ENCODE measurements around the gene NELL2. TPM values are rescaled to one million over a fixed set of nuclear protein-coding genes. Genes with fewer than 3 reads are reported as not detected.

Gene NELL2
- total RNA-seq, result 10 to 100 TPM in 2 of 6 donors, 1 to 10 TPM in 4; 1.1 to 19.3 (median 4.2) TPM

DNA sequence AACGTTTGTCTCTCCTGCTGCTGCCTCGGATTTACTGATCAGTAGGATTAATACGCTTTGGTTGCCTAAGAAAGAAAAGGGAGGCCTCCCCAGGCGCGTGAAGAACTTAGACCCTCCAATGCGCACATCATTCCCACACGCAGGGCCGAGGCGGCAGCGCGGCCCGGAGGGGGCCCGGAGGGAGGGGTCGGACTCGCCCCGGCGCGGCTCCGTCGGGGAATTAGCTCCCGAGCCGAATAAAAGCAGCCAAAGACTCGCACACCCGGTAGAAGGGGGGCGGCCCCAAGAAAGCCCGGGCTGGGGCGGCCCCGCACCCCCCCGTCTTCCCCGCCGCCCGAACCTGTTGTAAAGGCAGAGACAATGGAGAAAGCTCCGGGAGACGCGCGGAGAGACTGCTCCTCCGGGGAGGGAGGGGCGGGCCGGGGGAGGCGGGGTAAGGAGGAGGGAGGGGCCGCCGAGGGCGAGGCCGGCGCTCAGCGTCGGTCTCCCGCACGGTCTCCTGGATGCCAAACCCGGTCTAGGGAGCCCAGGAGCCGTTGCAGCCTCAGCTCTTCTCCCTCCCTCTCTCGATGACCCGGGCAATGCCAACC is at the start of gene NELL2:
Gene NELL2 (minus strand): TSS at position 362 of the 590 bp plus-strand sequence. CDS start 446 bp downstream, outside the sequence.
- TF ChIP-seq, protein P1, sequence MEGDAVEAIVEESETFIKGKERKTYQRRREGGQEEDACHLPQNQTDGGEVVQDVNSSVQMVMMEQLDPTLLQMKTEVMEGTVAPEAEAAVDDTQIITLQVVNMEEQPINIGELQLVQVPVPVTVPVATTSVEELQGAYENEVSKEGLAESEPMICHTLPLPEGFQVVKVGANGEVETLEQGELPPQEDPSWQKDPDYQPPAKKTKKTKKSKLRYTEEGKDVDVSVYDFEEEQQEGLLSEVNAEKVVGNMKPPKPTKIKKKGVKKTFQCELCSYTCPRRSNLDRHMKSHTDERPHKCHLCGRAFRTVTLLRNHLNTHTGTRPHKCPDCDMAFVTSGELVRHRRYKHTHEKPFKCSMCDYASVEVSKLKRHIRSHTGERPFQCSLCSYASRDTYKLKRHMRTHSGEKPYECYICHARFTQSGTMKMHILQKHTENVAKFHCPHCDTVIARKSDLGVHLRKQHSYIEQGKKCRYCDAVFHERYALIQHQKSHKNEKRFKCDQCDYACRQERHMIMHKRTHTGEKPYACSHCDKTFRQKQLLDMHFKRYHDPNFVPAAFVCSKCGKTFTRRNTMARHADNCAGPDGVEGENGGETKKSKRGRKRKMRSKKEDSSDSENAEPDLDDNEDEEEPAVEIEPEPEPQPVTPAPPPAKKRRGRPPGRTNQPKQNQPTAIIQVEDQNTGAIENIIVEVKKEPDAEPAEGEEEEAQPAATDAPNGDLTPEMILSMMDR (IDR thresholded peaks at IDR 0.05), result no peak
- TF ChIP-seq POLR2A (IDR thresholded peaks at IDR 0.05) (no peak), EP300 (IDR thresholded peaks at IDR 0.05) (no peak), POLR2AphosphoS5 (IDR thresholded peaks at IDR 0.05) (no peak)
- Histone ChIP-seq H3K27ac (peak within 1 kb of the TSS in 1 of 4 donors; percentile 7), H3K4me1 (peaks cover 22 to 26% (median 24%) of the 10 kb centered on the region in 4 donors), H3K9me3 (peaks cover 0 to 2% (median 0%) of the 10 kb centered on the region in 4 donors), H3K36me3 (no peaks in the 10 kb centered on the region), H3K27me3 (peaks cover 0 to 19% (median 10%) of the 10 kb centered on the region in 4 donors), H3K4me3 (peak within 1 kb of the TSS; percentile 36 to 61 (median 52))
- ATAC-seq (ENCODE audit: low FRiP score in 2 of 2) (peak; percentile 65 to 88), DNase-seq (peak; percentile 27 to 86)
- WGBS, 2 donors, result 1% methylated on average over 12 to 50 of the region's 53 CpGs

DNA sequence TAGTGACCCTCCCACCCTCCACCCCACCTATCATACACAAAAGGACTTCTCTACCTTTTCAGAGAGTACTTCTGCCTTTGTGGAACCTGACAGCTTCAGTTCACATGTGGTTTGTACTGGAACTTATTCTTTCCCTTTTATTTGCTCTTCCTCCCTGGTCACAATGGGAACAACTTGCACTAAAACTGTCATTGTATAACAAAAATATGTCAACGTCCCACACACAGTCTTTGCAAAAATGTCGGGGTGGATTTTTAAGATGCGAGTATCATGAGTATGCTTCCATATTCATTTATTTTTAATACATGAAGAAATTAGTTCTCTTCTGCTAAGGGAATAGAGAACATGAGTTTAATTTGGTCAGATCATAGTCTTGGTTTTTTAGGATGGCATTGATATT is 45.6 kb upstream of the NELL2 start:
- H3K27me3 ChIP-seq, result no peaks in the 10 kb centered on the region
- TF ChIP-seq, protein P1 (IDR thresholded peaks at IDR 0.05), result no peak
- no peaks in the 10 kb centered on the region for H3K9me3 ChIP-seq
- no peak overlapping the region for H3K27ac ChIP-seq
- no peaks in the 10 kb centered on the region for H3K4me1 ChIP-seq
- ATAC-seq (ENCODE audit: low FRiP score in 2 of 2) (no peak), DNase-seq (no peak)
- no peak overlapping the region for H3K4me3 ChIP-seq
- H3K36me3 ChIP-seq, result no peaks in the 10 kb centered on the region
- WGBS, 2 donors, result 80 to 87% methylated on average over 3 of the region's 3 CpGs

DNA sequence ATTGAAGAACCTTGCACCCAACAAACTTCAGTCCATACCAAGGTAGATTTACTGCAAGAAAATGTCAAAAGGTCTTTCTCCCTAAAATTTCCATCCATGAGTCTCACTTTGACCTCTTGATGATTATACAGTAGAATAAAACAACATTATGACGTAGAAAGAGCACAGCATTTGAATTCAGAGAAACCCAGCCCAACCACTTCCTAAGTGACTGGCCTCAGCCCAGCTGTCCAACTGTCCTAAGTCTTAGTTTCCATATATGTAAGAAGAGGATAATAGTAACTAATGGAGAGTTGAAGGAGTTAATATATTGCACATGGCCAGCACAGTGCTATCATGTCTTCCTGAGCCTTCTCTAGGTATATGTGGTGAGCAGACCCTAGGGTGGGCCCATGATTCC is 41.0 kb upstream of the NELL2 start:
- H3K27ac ChIP-seq, result no peak overlapping the region
- DNase-seq (no peak), ATAC-seq (ENCODE audit: low FRiP score in 2 of 2) (no peak)
- H3K27me3 ChIP-seq, result no peaks in the 10 kb centered on the region
- WGBS, 2 donors, result 64 to 81% methylated on average over 1 of the region's 1 CpG
- no peaks in the 10 kb centered on the region for H3K4me1 ChIP-seq
- H3K4me3 ChIP-seq, result no peak overlapping the region
- no peaks in the 10 kb centered on the region for H3K9me3 ChIP-seq
- TF ChIP-seq EP300 (IDR thresholded peaks at IDR 0.05), result no peak
- TF ChIP-seq, protein P1 (IDR thresholded peaks at IDR 0.05), result no peak
- TF ChIP-seq POLR2AphosphoS5 (IDR thresholded peaks at IDR 0.05), result no peak
- no peak for TF ChIP-seq POLR2A (IDR thresholded peaks at IDR 0.05)
- H3K36me3 ChIP-seq, result no peaks in the 10 kb centered on the region

DNA sequence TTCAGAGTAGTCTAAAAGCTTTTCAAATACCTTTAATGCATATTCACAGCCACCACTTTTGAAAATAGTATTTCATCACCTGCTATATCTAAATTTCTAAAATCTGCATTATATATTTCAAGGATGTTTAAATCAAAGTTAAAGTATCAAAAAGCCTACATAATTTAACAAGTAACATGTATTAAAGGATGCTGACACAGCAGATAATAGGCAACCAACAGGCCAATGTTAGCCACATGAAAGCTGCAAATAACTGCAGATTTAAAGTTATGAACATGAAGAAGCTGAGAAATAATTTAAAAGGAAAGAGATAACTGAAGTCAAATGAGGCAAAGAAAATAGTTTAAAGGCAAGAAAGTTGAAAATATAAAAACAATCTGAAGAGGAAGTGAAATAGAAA is 39.8 kb upstream of the NELL2 start:
- ATAC-seq (ENCODE audit: low FRiP score in 2 of 2), result no peak

More for the DNA sequence above, 39.8 kb upstream of the NELL2 start:
- no peaks in the 10 kb centered on the region for H3K4me1 ChIP-seq
- H3K27ac ChIP-seq, result no peak overlapping the region
- H3K36me3 ChIP-seq, result no peaks in the 10 kb centered on the region
- H3K9me3 ChIP-seq, result no peaks in the 10 kb centered on the region
- DNase-seq, result no peak
- no peak overlapping the region for H3K4me3 ChIP-seq
- TF ChIP-seq POLR2AphosphoS5 (IDR thresholded peaks at IDR 0.05) (no peak), POLR2A (IDR thresholded peaks at IDR 0.05) (no peak), EP300 (IDR thresholded peaks at IDR 0.05) (no peak)
- TF ChIP-seq, protein P1 (IDR thresholded peaks at IDR 0.05), result no peak
- H3K27me3 ChIP-seq, result no peaks in the 10 kb centered on the region

All from upper lobe of left lung (tissue), 6 donors.